ENCODE results near the gene DUSP2.

DUSP2 gene

GRCh38 chr2:96136129-96136720 lies 9.0 kb downstream of the DUSP2 start:
- TF ChIP-seq CTCF (IDR thresholded peaks at IDR 0.05; ENCODE audit: control insufficient read depth, extremely low read depth, insufficient read depth), result no peak
- H3K4me3 ChIP-seq (ENCODE audit: low read depth, low read length), result no peak overlapping the region
- DNase-seq (ENCODE audit: low read depth), result no peak

GRCh38 chr2:96135621-96136020 lies 9.6 kb downstream of the DUSP2 start:
- no peak overlapping the region for H3K4me3 ChIP-seq (ENCODE audit: low read depth, low read length)
- DNase-seq (ENCODE audit: low read depth), result no peak
- no peak for TF ChIP-seq CTCF (IDR thresholded peaks at IDR 0.05; ENCODE audit: control insufficient read depth, extremely low read depth, insufficient read depth)

GRCh38 chr2:96135171-96135570 lies 10.1 kb downstream of the DUSP2 start:
- no peak overlapping the region for H3K4me3 ChIP-seq (ENCODE audit: low read depth, low read length)
- no peak for DNase-seq (ENCODE audit: low read depth)
- TF ChIP-seq CTCF (IDR thresholded peaks at IDR 0.05; ENCODE audit: control insufficient read depth, extremely low read depth, insufficient read depth), result no peak

GRCh38 chr2:96134421-96134820 lies 10.8 kb downstream of the DUSP2 start:
- H3K4me3 ChIP-seq (ENCODE audit: low read depth, low read length), result no peak overlapping the region
- no peak for DNase-seq (ENCODE audit: low read depth)
- TF ChIP-seq CTCF (IDR thresholded peaks at IDR 0.05; ENCODE audit: control insufficient read depth, extremely low read depth, insufficient read depth), result no peak

- H3K4me3 ChIP-seq (ENCODE audit: low read depth, low read length), result no peak overlapping the region
- no peak for TF ChIP-seq CTCF (IDR thresholded peaks at IDR 0.05; ENCODE audit: control insufficient read depth, extremely low read depth, insufficient read depth)
- DNase-seq (ENCODE audit: low read depth), result no peak
These were observed 13.2 kb downstream of the DUSP2 start for GRCh38 chr2:96131813-96132745.

- DNase-seq (ENCODE audit: low read depth), result no peak
- no peak for TF ChIP-seq CTCF (IDR thresholded peaks at IDR 0.05; ENCODE audit: control insufficient read depth, extremely low read depth, insufficient read depth)
- no peak overlapping the region for H3K4me3 ChIP-seq (ENCODE audit: low read depth, low read length)
These were observed 14.0 kb downstream of the DUSP2 start for GRCh38 chr2:96131152-96131812.
